ENCODE results near the gene ARHGEF3.

Gene ARHGEF3, protein sequence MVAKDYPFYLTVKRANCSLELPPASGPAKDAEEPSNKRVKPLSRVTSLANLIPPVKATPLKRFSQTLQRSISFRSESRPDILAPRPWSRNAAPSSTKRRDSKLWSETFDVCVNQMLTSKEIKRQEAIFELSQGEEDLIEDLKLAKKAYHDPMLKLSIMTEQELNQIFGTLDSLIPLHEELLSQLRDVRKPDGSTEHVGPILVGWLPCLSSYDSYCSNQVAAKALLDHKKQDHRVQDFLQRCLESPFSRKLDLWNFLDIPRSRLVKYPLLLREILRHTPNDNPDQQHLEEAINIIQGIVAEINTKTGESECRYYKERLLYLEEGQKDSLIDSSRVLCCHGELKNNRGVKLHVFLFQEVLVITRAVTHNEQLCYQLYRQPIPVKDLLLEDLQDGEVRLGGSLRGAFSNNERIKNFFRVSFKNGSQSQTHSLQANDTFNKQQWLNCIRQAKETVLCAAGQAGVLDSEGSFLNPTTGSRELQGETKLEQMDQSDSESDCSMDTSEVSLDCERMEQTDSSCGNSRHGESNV

DNA sequence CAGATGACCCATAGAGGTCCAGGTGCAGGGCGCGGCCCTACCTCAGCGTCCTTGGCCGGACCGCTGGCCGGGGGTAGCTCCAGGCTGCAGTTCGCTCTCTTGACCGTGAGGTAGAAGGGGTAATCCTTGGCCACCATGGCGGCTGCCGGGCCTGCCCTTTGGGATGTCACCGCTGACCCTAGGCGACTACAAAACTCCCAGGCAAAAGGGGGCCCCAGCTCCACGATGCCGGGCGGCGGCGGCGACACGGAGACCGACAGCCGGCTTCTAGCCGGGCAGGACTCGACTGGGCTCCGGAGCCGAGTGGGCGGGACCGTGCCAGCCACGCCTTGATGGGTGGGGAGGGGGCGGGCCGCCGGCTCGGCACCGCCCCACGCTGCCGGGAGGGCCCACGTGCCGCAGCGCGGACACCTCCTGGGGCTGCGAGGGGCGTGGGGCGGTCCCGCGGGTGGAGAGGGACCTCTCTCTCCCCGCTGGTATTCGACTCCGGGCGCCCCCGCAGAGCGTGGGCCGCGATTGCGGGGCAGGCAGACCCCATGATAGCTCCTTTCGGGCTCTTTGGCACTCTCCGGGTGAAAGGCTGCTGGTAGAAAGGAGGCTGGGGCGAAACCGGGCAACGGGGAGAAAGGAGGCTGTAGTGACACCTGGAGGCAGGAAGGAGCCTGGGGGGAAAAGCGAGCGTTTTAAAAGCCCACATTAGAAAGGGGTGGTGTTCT, at the start of gene ARHGEF3:
TSS of gene ARHGEF3 (minus strand) at position 288 of the 716 bp plus-strand sequence. CDS start at position 137, 151 bp downstream.
- peak; percentile 88 to 91 for DNase-seq

DNA sequence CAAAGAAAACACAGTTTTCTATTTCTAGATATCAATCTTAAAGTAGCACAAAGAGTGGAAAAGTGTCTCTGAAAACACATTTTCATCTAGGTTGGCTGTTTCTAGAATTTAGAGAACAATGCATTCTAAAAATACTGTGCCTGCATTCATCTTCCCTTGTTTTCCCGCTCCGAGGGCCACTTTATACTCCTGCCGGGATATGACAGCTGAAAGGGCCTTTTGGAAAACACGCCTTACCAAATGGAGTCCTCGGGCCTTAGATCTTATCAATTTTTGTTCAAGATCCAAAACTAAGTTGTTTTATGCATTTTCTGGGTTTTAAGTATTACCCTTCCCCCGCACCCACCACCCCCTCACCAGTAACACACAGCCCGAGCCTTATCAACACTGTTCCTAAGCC, 47.9 kb upstream of the ARHGEF3 start:
- no peak for DNase-seq

DNA sequence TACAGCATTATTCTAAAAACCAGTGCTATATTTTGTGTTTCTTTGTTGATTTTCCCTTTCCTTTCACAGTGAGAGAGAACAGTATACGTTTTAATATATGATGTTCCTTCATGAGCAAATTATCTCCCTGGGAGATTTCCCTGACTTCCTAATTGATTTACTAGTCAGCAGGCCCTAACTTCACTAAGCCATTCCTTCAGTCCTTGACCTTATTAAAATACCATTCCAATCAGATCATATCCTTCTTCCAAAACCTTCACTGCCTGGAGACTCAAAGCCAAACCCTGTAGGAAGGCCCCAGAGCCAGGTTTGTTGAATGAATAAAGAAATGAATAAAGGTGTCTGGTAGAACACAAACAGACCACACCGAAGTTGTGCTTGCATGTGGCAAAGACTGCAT, 43.8 kb upstream of the ARHGEF3 start:
- DNase-seq = no peak

DNA sequence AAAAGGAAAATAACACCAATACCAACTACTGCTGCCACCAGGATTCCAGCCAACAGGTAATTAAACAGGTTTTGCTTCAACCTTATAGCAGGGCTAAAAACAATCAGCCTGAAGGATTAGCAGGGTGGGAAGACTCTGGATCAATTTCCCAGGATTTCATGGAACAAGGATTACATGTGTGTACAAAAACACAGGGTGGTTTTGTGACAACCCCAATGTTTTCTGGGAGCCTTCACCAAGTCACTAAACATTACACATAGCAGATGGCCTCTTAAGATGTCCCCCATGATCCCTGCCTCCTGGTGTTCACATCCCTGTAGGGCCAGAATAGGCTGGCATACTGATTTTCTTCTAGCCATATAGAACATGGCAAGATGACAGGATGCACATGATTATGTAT, 42.8 kb upstream of the ARHGEF3 start:
- no peak for DNase-seq

DNA sequence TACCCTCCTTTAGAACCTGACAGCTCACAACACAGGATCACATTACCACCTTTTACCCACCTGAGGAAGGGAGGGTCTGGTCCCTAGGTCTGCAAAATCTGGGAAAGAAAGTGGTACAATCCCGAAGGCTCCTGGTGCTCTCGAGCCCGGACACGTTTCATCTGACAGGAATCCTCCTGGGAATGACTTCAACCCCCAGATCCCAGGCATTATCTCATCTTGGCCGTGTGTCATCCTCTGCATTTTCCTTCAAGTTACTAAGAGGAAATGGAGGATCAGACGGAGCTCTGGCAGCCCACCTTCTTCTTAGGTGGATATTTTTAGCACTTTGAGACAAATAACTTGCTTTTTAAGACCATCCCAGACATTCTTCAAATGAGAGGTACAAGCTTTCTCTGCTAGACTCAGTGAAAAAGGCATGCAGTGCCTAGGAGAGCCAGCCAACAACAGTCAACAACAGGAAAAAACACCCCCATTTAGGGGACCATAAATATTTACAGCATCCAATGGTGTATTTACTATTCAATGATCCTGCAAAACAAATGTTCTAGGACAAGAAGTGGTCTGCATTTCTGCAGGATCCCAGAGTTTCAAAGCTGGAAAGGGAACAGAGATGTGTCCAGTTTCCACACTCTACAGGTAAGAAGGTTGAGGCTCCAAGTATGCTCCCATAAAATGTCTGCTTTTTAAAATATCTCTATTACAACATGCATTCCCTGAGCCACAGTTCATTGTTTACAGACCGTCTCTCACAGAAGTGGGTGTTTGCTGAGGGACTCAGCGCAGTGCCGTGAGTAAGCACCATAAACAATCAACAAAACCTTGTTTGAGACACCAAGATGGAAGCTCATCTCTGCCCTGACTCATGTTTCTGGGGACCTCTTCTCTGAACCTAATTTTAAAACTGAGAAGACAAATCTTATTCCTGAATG, 38.3 kb upstream of the ARHGEF3 start:
- DNase-seq = no peak

DNA sequence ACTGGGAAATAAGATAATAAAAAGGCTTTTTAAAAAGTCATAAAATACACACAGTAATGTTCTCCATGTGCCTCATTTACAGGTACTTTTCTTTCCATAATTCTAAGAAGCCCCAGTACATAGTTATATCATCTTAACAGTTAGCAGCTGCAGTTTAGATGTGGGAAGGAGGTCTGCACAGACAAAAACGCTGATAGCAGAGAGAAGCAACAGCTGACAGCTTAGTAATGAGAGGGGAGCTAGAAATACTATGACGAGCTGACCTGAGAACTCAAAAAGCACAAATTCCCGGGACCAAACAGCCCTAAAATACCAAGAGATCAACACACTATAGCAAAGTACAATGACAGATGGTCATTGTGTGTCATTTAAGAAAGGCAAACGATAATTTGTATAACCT, 36.7 kb upstream of the ARHGEF3 start:
- DNase-seq = no peak

DNA sequence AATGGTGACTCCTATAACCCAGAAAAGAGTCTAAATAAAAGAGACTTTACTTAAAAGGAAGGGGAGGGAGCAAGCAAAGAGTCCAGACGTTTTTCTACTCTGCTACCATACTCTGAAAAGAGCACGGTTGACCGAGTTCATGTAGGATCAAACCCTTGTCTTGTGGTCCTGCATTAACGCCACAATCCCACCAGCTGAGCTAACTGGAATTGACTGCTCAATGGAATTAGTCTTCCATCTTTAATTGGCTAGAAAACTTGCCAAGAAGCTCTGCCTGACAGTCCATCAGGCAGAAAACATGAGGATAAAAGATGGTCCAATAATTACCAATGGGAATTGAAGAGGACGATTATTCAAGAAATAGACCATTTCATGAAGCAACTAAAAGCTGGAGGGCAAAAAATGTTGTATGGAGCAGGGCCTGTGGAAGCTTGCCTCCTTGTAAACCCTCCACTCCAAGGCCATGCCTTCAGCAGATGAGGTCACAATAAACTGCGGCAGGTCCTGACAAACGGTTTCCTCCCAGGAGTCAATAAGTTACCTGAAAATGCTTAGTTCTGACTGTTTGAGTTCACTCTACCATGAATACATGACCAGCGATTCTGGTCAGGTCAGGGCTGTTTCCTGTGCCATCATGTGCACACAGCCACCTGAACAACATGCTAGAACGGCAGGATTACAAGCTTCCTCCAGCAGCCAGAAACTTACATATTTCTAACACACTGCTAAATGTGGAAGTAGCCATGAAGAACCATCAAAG, 35.6 kb upstream of the ARHGEF3 start:
- no peak for DNase-seq

DNA sequence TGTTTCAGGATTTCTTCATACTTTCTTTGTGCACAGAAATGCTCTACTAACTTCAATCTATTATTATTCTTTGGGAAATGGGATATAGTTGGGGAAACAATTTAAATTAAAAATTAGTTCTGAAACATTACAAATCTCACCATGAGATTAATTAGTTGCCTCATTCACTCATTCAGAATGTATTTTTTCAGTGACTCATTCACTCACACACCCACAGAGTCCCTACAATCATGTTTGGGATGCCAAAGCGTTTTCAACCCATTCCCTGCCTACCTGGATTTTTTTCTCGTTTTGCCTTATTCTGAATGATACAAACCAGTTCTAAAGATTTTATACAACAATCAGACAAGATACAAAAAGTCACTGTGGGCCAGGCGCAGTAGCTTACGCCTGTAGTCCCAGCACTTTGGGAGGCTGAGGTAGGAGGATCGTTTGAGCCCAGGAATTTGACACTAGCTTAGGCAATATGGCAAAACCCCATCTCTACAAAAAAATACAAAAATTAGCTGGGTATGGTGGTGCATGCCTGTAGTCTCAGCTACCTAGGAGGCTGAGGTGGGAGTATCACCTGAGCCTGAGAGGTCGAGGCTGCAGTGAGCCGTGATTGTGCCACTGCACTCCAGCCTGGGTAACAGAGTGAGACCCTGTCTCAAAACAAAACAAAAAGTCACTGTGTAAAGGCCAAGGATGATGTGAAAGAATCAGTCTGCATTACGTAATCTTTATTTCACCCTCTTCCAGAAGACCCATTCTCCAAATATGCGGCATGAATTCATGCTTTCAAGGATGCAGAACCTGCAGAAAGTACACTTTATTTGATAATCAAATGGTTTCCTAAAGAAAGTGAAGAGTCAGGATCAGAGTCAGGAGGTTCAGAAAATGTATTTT, 34.8 kb upstream of the ARHGEF3 start:
- no peak for DNase-seq

DNA sequence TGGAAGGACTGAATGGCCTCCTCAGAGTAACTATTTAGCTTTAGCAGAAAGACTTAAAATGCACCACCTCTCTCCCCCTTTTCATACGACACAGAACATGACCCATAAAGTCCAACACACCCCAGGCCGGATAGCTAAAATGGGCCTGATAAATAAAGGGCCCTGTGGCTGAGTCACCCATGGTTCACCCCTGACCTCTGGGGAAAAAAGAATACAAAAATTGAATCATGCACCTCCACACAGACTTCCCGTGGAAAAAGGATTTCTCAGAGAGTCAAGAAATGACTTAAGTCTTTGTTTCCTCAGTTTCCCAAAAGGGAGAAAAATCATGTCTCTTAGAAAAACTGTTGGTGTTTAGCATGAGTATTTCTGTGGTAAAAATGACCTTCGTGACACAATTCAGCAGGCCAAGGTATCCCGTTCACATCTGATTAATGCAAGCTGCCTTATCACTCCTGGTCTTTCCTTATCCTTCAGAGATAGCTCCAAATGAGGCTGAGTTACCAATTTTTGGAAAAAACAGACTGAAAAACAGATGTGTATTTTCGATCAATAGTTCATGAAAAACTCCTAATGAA, 34.0 kb upstream of the ARHGEF3 start:
- DNase-seq = no peak

DNA sequence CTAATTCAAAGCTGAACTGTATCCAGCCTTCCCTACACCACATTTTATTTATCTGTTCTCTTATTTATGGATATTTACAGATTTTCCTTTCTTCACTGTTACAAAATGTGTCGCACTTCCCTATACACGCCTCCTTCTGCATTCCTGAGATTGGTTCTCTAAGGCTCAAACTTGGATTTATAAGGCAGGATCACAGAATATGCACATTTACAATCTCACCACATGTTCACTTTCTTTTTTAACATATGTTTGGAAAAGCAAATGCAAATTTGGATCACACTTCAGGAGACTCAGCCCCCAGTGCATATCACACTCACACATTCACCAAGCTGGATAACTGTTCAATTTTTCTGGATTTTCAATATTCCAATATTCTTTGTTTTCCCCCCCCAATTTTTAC, 31.8 kb upstream of the ARHGEF3 start:
- no peak for DNase-seq

DNA sequence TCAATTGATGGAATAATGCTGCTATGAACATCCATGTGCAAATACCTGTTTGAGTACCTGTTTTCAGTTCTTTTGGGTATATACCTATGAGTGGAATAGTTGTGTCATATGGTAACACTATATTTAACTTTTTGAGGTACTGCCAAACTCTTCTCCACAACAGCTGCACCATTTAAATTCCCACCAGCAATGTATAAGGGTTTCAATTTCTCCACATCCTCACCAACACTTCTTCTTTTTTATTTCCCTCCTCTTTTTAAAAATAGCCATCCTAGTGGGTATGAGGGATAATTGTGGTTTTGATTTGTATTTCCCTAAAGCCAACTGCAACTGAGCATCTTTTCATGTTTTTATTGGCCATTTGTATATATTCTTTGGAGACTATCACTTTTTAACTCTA, 31.3 kb upstream of the ARHGEF3 start:
- DNase-seq = no peak

DNA sequence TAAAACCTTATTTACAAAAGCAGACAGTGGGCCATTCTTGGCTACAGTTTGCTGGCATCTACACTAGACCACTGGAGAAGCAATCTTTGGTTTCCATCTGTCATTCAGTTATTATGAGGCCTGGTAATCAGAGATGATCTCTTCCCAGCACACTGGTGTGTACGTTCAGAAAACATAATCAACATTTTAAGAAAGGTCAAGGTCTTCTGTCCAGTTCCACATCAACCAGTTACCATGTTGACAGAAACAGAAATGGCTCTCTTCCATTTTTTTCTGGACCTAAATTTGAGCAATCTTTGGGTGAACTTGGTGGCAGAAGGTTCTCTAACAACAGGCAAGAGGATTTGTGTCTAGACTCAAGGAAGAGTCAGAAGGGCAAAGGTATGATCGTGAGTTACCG, 29.8 kb upstream of the ARHGEF3 start:
- no peak for DNase-seq

DNA sequence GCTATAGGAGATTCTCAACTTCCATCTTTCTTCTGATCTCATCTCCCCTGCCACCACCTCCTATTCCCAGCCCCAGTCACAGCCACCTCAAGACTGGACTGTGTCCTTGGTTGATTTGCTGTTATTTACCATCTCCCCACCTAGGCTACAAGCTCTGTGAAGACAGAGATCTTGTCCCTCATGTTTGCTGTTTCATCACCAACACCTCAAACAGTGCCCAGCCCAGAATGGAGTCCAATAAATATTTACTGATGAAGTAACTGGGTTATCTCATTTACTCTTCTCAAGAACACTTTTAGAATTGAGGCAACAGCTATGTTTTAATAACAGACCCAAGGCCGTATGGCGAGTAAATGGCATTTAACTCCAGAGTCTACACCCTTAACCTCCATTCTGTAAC, 29.1 kb upstream of the ARHGEF3 start:
- no peak for DNase-seq

DNA sequence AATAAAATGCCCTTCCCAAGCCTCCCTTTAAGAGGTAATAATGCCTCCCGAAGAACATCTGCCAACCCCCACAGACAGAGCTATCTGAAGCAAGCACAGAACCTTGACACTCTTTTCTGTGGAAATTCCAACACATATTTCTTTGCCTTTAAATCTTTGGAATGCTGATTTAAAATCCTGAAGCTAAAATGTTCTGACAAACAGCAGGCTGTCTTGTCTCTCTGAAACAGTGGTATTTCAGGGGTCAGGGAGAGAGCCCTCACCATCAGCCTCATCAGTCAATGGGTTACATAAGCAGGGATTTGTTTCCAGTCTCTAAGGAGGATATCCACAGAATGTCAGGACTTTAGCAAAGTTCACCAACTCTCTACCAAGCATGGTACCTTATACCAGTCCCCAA, 27.8 kb upstream of the ARHGEF3 start:
- DNase-seq = no peak

DNA sequence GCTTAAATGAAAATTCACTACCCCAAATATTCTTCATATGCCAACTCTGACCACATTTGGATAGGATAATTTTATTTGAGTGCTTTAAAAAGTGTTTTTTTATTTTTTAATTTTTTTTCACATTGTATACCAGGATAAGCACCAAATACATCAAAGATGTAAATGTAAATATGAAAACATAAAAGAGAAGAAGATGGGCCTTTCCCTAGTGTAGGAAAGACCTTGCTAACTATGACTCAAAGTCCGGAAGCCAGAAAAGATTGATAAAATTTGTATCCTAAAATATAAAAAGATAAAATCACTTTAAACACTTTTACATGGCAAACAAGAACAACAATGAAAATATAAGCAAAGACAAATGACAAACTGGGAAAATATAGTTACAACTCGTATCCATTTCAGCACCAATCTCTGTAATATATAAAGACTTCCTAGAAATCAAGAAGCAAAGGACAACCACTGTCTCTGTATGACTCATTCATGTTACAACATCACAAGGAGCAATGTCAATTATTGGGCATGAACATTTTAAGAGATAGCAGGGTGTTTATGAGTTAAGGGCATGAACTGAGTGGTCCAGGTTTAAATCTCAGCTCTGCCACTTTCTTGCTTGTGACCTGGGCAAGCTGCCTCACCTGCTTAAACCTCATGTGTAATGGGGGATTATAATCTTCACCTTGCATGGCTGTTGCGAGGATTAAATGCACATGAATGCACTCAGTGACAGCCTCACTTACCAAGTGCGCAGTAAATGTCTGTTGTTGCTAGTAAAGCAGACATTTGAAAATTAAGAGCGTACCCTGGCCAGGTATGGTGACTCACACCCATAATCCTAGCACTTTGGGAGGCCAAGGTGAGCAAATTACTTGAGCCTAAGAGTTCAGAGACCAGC, 25.3 kb upstream of the ARHGEF3 start:
- no peak for DNase-seq

DNA sequence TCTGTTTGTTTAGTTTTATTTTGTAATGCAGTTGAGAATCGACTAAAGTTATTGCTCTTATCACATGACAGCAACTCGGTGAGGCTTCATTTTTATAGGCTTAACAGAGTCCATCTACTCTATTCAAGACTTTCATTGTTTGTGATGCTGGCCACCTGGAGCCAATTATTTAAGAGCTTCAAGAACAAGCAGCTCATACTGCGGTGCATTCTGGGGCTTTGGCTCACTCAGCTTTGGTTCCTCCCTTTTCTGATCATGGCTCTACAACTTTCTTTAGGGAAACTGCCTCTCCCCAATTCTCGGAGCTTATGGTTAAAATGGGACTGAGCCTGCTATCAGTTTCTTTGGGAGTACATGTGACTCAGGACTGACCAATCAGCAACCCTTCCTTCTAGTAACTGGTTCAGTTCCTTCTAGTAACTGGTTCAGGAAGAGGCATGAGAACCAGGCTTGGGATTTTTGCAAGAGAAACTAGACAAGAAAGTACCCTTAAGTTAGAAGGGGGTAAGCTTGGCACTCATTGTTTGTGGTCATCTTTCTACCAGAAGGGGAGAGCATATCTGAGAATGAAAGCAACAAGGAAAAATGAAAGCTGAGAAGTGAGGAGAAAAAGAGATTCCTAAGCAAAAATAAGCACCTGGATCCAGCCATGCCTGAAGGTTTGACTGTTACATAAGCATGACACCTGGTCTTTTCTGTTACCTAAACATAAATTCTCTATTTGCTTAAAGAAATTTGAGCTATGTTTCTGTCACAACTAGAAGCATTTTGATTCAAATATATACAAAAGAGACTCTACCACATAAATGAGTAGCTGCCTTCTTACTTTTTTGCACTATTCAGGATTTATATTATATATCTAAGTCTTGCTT, 24.1 kb upstream of the ARHGEF3 start:
- DNase-seq = no peak

DNA sequence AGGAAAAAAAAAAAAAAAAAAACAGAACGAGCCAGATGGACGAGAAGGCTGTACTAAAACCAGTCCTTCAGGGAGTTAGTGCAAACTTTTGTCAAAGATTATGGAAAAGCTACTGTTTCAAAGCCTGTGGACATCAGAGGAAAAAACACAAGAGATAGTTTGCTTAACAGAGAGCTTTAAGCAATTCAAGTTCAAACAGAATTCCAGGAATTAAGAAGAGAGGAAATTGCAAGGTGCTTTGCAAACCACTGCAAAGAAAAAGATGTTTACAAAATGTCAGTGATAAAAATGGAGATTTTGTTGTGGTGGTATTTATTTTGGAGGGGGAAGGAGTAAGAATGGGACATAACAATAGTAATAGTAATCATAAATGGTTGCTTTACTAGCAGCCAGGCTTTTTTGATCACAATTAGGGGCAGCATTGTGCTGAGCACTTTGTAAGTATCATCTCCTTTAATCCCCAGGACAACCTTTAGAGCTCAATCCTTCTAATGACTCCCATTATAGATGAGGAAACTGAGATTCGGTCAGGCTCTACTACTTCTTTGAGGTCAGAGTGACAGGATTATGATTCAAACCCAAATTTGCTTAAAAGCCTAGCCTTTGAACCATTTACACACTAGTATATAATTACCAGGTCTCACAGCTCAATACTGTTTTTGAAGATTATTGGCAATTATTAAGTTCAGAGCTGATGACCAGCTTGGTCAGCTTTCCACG, 22.4 kb upstream of the ARHGEF3 start:
- no peak for DNase-seq

DNA sequence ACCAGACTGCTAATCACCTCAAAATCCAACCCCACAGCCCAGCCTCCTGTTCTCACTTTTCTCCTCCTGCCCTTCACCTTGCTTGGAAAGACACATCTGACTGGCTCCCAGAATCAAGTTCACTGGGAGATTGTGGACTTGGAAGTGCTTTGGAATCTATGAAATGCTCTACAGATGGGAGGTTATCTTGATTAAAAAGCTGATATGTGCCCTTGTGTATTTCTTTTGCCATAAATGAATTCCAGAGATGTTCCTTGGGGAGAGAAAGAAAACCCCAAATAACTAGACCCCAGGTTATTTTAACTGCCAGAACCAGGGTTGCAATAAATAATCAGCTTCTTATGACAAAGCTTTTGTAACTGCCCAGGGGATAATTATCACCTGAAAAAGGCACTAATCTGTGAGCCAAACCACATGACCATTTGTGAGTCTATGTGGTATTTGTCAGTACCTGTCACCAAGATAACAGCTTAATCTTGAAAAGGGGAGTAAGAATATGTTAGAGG, 21.7 kb upstream of the ARHGEF3 start:
- DNase-seq = no peak

Measured in activated CD4-positive, alpha-beta T cell treated with anti-CD3 and anti-CD28 coated beads for 4 hours (primary cell).